ENCODE measurements around the gene SPAG9.

Gene SPAG9

GRCh38 chr17:50925296-50925891 lies 195.3 kb downstream of the SPAG9 start:
- TF ChIP-seq ZNF341 (tag by site-specific recombination; IDR thresholded peaks at IDR 0.05; ENCODE audit: low read depth): no peak
- peak; percentile 61 for TF ChIP-seq SCRT2 (tag by site-specific recombination; IDR thresholded peaks at IDR 0.05)
- Histone ChIP-seq H3K27ac (ENCODE audit: extremely low read depth, low read depth, low read length) (no peak overlapping the region), H3K36me3 (ENCODE audit: control insufficient read depth in 2 of 2, insufficient read depth in 1 of 2, low read length in 2 of 2) (no peaks in the 10 kb centered on the region), H3K4me3 (ENCODE audit: low read depth, low read length) (no peak overlapping the region), H3K9me3 (ENCODE audit: control insufficient read depth, insufficient read depth, low read depth, low read length) (no peaks in the 10 kb centered on the region), H3K4me1 (ENCODE audit: control insufficient read depth, insufficient read depth, low read length) (no peaks in the 10 kb centered on the region; the same call in 1 of the 2 replicates)
- ChIA-PET CTCF (interaction anchor here (0.5 to 0.7 kb wide), 2 partner anchors 53 to 55 kb away, joined by 3 to 4 read pairs; no protein-coding TSS in a partner anchor), POLR2A (interaction anchor here (4.5 kb wide), 1 partner anchor 59 kb away, joined by 31 read pairs; the partner anchor contains the start of gene TOB1)

- TF ChIP-seq ZNF664 (tag by site-specific recombination; IDR thresholded peaks at IDR 0.05) (peak; percentile 69), ZNF239 (tag by site-specific recombination; IDR thresholded peaks at IDR 0.05) (no peak), KLF7 (tag by site-specific recombination; IDR thresholded peaks at IDR 0.05; ENCODE audit: borderline replicate concordance) (no peak), ZSCAN30 (tag by site-specific recombination; IDR thresholded peaks at IDR 0.05) (no peak)
- Histone ChIP-seq H3K4me3 (ENCODE audit: low read depth, low read length) (no peak overlapping the region), H3K9me3 (ENCODE audit: control insufficient read depth, insufficient read depth, low read depth, low read length) (no peaks in the 10 kb centered on the region), H3K36me3 (ENCODE audit: control insufficient read depth in 2 of 2, insufficient read depth in 1 of 2, low read length in 2 of 2) (no peaks in the 10 kb centered on the region), H3K27ac (ENCODE audit: extremely low read depth, low read depth, low read length) (no peak overlapping the region), H3K4me1 (ENCODE audit: control insufficient read depth, insufficient read depth, low read length) (peaks cover 2% of the 10 kb centered on the region)
- CTCF ChIA-PET: no interaction called here
- POLR2A ChIA-PET: interaction anchor here (4.5 kb wide), 1 partner anchor 58 kb away, joined by 31 read pairs; the partner anchor contains the start of gene TOB1
These were observed 195.9 kb downstream of the SPAG9 start for GRCh38 chr17:50924800-50925199.

- Histone ChIP-seq H3K4me3 (ENCODE audit: low read depth, low read length) (no peak overlapping the region), H3K4me1 (ENCODE audit: control insufficient read depth, insufficient read depth, low read length) (peaks cover 2% of the 10 kb centered on the region), H3K9me3 (ENCODE audit: control insufficient read depth, insufficient read depth, low read depth, low read length) (no peaks in the 10 kb centered on the region), H3K27ac (ENCODE audit: extremely low read depth, low read depth, low read length) (no peak overlapping the region), H3K36me3 (ENCODE audit: control insufficient read depth in 2 of 2, insufficient read depth in 1 of 2, low read length in 2 of 2) (no peaks in the 10 kb centered on the region)
- no peak for TF ChIP-seq ZNF394 (tag by site-specific recombination; IDR thresholded peaks at IDR 0.05; ENCODE audit: borderline replicate concordance)
- peak; percentile 93 for TF ChIP-seq ZNF121 (tag by site-specific recombination; IDR thresholded peaks at IDR 0.05)
- TF ChIP-seq ZNF48 (tag by site-specific recombination; IDR thresholded peaks at IDR 0.05): no peak
- CTCF ChIA-PET: no interaction called here
- POLR2A ChIA-PET: interaction anchor here (4.5 kb wide), 1 partner anchor 58 kb away, joined by 31 read pairs; the partner anchor contains the start of gene TOB1
These were observed 196.4 kb downstream of the SPAG9 start for GRCh38 chr17:50924300-50924699.

GRCh38 chr17:50923611-50924010 lies 197.1 kb downstream of the SPAG9 start:
- Histone ChIP-seq H3K9me3 (ENCODE audit: control insufficient read depth, insufficient read depth, low read depth, low read length) (no peaks in the 10 kb centered on the region), H3K36me3 (ENCODE audit: control insufficient read depth in 2 of 2, insufficient read depth in 1 of 2, low read length in 2 of 2) (no peaks in the 10 kb centered on the region), H3K4me1 (ENCODE audit: control insufficient read depth, insufficient read depth, low read length) (peaks cover 2% of the 10 kb centered on the region), H3K27ac (ENCODE audit: extremely low read depth, low read depth, low read length) (no peak overlapping the region), H3K4me3 (ENCODE audit: low read depth, low read length) (no peak overlapping the region)
- CTCF ChIA-PET: interaction anchor here (0.5 to 1.2 kb wide), 2 partner anchors 11 to 72 kb away, joined by 3 to 5 read pairs; no protein-coding TSS in a partner anchor
- POLR2A ChIA-PET: interaction anchor here (2.2 kb wide), 1 partner anchor 57 kb away, joined by 7 read pairs; the partner anchor contains the start of gene TOB1
- TF ChIP-seq OVOL3 (tag by site-specific recombination; IDR thresholded peaks at IDR 0.05): no peak
- TF ChIP-seq ZBTB21 (tag by site-specific recombination; IDR thresholded peaks at IDR 0.05): no peak
- no peak for TF ChIP-seq ZNF530 (tag by site-specific recombination; IDR thresholded peaks at IDR 0.05; ENCODE audit: low read depth)
- TF ChIP-seq SP3 (tag by site-specific recombination; IDR thresholded peaks at IDR 0.05): no peak
- no peak for TF ChIP-seq IKZF3 (tag by site-specific recombination; IDR thresholded peaks at IDR 0.05)

- Histone ChIP-seq H3K9me3 (ENCODE audit: control insufficient read depth, insufficient read depth, low read depth, low read length) (no peaks in the 10 kb centered on the region), H3K36me3 (ENCODE audit: control insufficient read depth in 2 of 2, insufficient read depth in 1 of 2, low read length in 2 of 2) (no peaks in the 10 kb centered on the region), H3K4me1 (ENCODE audit: control insufficient read depth, insufficient read depth, low read length) (peaks cover 2% of the 10 kb centered on the region), H3K4me3 (ENCODE audit: low read depth, low read length) (no peak overlapping the region), H3K27ac (ENCODE audit: extremely low read depth, low read depth, low read length) (no peak overlapping the region)
- no peak for TF ChIP-seq ZNF211 (tag by site-specific recombination; IDR thresholded peaks at IDR 0.05; ENCODE audit: low read depth)
- TF ChIP-seq KLF1 (tag by site-specific recombination; IDR thresholded peaks at IDR 0.05): no peak
- TF ChIP-seq ZNF560 (tag by site-specific recombination; IDR thresholded peaks at IDR 0.05; ENCODE audit: borderline replicate concordance): no peak
- TF ChIP-seq PRDM6 (tag by site-specific recombination; IDR thresholded peaks at IDR 0.05): no peak
- POLR2A ChIA-PET: interaction anchor here (2.2 kb wide), 1 partner anchor 57 kb away, joined by 7 read pairs; the partner anchor contains the start of gene TOB1
- CTCF ChIA-PET: interaction anchor here (1.2 kb wide), 1 partner anchor 71 kb away, joined by 5 read pairs; no protein-coding TSS in a partner anchor
These were observed 197.8 kb downstream of the SPAG9 start for GRCh38 chr17:50922721-50923405.
